SIG-M5 (cell line): ENCODE results near the gene MTHFR.
"Not testable (repeated sequence)": the region's sequence is repeated elsewhere in the genome, so short reads cannot be mapped to it uniquely, and the experiment has no call there.

Source experiments
- DNase-seq: peaks from one replicate; lab custom pipeline; 2025; lab: John Stamatoyannopoulos, UW

The MTHFR gene

DNA sequence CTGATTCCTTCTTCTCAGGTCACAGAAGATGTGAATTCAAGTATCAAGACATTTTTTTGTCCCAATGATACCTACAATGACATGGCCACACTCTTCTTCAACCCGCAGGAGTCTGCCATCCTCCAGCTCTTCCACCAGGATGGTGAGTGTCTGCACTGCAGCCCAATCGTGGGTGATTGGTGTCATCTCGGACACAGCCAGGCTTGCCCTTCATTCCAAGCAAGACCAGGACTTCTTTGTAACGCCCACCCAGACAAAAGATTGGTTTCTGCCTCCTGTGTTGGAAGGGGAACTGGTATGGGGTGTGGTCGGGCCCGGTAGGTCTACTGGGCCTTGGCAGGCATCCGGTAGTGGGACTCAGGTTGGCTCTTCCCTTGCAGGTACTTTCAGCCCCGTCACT is 27.7 kb upstream of the MTHFR start:
- no peak for DNase-seq

DNA sequence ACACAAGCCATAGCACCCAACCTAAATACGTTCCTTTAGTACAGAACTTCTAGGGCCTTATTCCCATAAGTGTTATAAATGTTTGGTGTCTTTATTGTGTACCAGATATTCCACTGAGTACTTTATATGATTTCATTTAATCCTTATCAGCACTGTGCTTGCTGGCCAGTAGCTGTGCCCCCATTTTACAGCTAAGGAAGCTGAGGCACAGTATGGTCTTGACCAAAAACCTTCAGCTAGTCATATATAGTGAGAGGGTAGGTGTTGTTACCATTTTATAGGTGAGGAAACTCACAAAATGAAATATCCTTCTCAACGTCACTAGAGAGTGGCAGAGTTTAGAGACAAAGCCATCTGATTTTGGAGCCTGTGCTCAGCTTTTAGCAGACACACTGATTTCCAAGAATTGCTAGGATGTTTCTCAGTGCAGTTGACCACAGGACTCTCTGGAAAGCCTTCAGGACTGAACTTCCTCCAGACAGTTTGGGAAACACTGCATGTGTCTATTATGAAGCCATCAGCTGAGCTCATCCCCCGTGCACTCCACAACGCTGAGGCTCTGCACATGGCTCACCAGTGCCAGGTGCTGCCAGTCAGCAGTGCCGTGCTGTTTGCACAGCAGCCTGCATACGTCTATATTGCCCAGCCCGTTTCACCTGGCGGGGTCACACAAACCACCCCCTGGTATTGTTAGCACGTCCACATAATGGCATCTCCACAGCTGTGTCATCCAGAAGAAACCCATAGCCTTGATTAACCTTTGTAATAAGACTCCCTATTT is 26.4 kb upstream of the MTHFR start:
- no peak for DNase-seq

DNA sequence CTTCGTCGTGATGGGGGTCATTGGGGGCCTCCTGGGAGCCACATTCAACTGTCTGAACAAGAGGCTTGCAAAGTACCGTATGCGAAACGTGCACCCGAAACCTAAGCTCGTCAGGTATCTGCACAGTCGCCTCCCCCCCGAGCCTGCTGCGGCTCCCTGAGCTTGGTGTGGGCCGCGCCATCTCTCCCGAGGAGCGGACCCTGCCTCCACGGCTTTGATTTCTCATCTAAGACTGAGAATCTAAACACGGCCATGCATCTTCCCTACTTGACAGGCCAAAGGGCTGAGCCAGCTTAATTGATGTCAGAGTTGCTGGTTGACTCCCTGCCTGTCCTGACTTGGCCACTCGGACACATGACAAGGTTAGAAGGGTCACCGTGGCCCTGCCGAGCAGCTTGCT is 22.7 kb upstream of the MTHFR start:
- no peak for DNase-seq

DNA sequence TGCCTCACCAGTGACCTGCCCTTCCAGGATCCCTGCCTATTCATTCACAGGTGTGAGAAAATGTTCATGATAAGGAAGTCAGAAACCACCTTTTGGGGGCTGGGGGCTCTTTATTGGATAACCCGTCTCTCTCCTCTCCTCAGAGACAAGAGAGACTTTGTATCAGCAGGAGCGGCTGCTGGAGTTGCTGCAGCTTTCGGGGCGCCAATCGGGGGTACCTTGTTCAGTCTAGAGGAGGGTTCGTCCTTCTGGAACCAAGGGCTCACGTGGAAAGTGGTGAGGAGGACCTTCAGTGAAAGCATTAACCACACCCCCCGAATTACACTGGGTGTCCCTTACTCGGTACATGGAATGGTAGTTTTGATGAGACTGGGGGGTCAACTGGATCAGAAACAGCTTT is 21.2 kb upstream of the MTHFR start:
- no peak for DNase-seq

DNA sequence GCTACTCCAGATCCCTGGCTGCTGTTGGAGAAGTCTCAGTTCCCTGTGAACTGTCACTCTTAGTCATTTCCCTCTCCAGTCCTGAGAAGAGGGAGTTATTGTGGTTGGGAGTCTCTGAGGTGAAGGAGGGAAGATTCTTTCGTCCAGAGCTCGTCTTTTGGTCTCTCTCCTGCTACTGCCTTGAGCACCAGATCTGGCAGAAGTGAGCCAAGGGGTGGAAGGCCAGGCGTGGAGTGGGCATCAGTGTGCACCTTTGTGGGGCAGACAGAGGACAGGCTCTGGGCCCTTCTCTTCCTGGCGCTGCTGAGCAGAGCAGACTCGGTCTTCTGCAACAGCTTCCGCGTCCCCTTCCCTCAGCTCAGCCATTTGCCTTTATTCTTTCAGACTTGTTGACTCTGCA is 19.4 kb upstream of the MTHFR start:
- DNase-seq, result no peak

DNA sequence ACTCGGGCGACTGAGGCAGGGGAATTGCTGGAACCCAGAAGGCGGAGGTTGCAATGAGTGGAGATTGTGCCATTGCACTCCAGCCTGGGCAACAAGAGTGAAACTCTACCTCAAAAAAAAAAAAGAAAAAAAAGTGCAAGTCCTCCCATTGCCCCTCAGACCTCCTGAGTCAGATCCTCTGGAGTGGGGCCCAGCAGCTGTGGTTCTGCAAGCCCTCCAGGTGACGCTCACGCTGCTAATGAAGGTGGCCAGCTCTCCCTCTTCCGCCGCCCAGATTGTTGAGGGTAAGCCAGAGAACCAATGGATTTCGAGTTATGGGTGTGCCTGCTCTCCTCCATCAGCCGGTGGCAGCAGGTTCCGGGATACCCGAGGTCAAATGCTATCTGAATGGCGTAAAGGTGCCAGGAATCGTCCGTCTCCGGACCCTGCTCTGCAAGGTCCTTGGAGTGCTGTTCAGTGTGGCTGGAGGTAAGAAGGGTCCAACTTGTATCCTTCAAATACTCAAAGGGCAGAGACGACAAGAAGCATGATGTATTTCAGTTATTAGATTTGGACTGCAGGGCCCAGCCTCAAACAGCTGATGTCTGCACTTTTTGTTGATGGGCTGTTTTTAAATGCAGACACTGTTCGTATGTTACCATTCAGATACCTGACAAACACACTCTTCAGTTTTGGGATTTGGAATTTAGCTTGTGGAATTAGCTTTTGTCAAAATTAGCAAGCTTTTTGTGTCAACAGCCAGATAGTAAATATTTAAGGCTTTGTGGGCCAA is 17.8 kb upstream of the MTHFR start:
- no peak for DNase-seq

DNA sequence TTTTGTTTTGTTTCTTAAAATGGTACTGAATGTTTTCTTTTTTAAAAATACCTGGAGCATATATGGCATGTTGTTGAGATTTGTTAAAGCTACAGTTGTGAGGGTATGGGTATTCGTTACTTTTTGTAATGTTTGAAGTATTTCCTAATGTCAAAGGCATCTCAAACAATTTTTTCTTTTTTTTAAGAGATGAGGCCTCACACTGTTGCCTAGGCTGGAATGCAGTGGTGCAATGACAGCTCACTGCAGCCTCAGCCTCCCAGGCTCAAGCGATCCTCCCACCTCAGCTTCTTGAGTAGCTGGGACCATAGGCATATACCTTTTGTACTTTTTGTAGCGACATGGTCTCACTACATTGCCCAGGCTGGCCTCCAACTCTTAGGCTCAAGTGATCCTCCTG is 16.3 kb upstream of the MTHFR start:
- DNase-seq, result no peak

DNA sequence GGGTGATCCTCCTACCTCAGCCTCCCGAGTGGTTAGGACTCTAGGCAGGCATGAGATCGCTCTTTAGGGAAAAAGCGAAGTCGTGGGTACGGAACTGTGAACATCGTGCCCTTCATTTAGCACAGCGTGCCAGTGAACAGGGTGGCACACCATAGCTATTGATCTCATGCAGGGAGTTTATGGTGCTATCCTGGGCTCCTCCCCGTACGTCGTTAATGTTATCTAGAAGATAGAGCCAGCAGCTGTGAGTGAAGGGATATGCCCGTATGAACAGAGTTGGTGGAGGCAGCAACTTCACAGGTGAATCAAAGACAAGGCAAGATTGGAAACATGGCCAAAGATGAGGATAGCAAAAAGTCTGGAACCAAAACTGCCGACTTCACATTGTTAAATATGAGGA is 11.4 kb upstream of the MTHFR start:
- no peak for DNase-seq

DNA sequence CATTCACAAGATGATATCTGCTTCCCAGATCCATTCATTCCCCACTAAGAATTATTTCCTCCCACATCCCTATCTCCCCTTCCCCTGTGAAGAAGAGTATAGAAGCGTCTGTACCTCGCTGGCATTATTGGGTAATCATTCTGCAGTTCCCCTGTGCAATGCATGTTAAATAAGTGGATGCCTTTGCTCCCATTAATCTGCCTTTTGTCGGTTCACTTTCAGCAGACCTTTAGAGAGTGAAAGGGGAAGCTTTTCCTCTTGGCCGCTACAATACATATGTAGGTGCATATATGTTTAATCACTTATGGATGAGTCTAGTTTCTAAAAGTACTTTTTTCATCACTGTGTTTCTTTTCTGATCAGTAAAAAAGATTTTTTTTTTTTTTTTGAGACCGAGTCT is 7.3 kb upstream of the MTHFR start:
- no peak for DNase-seq

DNA sequence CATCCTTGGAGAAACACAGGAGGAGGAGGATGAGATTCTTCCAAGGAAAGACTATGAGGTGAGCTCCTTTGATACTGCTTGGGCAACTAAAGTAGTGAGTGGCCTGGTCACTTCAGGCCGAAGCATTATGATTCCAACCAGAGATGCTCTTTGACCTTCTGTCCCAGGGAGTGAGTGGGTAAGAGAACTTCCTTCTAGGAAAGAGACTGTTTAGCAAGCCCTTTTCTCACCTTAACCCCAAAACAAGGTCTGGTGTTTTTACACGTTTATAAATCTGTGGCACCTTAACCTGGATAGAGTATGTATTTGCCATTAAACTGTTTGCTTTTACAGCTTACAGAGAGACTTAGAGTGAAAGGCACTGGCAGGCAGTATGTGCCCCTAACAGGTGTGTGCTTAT is 1.4 kb upstream of the MTHFR start:
- DNase-seq, result no peak

DNA sequence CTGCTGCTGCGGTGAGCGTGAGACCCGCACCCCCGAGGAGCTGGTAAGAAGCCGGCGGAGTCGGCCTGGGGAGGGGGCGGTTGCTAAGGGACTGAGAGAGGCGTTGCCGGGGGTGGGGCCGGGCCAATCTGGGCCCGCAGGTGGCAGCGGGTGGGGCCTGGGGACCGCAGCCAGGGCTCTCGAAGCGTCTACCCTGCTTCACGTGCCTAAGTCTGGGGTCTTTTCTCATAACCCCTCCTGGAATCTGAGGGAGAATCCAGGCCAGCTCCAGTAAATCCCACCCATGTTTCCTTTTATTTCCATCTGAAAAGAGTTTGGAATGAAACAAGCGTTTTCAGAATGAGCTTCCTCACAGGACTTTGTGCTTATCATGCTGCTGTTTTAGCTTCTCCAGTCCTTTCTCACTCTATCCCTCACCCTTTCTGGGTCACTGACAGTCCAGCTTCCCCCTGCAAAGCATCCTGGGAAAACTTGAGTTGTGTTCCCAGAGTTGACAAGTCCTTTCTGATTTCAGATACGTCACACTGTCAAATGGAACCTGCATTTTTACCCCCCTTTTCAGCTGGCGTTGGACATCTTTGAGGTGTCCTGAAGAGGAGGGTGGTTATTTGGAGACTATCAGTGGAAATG is 658 bp upstream of the MTHFR start:
- no peak for DNase-seq

DNA sequence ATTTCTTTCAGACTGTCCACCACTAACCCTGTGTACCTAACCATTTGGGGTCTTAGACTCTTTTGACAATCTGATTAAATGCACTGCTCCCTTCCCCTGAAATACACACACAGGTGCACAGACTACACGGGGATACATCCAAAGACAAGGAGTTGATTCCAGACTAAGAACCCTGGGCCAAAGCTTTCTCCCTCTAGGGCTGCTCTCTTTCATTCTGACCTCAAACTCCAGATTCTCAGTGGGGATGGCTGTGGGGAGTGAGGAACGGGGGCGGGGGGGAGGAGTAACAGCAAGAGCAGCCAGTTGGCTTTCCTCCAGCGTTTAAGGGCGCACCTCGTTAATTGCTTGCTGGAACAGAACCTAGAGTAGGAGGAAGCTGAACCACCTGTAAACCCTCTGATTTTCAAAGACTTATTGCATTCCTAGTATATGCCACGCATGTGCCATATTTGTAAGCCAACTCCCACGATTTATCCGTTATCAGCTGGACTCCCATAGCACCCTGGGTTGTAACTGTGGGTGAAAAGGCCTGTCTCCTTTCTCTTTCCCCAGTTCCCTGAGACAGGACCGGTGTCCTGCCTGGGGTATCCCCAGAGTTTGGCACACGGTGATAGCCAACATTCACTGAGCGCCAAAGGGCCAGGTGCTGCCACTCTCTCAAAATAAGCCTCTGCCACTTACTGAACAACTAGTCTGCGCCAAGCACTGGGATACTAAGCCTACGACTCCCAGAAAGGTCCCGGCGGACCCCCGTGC is 920 bp downstream of the MTHFR start:
- no peak for DNase-seq

DNA sequence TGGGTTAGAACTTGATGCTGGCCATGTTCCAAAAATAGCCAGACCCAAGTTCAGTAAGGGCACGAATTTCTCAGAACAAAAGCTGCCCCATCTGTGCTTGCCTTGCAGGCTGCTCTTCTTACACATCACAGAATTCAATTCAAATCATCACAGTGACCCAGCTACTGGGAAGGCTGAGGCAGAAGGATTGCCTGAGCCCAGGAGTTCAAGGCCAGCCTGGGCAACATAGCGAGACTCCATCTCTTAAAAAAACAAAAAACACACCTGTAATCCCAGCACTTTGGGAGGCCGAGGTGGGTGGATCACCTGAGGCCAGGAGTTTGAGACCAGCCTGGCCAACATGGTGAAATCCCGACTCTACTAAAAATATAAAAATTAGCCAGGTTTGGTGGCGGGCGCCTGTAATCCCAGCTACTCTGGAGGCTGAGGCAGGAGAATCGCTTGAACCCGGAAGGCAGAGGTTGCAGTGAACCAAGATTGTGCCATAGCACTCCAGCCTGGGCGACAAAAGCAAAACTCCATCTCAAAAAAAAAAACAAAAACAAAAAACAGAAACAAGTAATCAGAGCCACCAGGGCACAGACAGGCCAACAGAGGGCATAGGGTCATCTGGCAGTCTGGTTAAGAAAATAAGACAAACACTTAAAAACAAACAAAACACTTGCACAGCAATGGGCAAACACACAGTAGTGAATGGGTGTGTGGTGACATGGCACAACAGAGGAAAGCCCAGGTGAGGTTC is 1.7 kb downstream of the MTHFR start:
- not testable (repeated sequence) for DNase-seq

DNA sequence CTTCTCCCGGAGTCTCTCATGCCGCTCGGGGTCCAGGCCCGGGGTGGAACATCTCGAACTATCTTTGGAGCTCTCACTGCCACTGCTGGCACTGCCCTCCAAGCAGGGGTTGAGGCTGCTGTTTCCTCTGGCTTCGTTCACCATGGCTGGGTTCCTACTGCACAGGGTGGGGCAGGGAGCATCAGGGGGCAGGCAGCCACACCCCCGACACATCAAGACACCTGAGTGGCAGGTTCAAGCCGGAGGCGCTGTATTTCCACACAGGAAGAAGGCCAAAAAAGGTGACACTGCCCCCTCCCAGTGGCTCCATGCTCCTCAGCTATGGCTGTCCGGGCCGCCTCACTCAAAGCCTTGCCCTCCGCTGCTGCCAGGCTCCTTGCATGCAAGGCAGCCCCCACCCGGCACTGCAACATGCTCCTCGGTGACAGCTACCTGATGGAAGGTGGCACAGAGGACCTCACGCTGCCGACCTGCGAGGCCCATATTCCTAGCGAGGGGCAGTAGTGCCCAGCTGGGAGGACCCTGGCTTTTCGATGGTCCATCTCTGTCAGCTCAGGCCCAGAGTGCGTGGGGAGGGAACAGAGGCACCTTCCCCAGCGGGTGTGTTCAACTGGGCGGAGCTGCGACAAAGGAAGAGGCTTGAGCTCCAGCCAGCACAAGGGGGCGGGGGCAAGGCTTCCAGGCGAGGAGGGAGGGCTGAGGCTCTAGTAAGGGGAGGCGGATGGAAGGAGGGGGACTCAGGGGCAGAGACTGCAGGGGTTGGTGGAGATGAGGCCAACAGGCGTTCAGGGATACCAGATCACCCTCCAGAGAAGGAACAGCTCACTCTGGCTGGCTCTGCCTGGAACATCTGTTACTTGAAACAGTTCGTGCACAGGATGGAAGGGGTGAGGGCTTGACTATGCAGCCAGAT is 2.5 kb downstream of the MTHFR start:
- DNase-seq, result no peak

DNA sequence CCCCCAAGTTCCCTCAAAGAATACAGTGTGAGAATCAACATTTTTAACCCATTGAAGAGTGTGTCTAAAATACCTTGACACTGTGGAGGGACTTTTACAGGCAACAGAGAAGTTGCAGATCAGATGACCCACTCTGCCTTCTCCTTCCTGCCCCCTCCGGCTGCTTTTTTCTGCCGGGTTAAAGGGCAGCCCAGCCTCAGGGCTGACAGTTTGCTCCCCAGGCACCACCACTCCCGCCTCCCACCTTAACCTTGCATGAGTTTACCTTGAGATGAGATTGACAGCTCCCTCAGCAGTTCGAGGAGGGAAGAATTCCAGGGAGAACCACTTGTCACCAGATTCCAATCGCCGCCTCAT is 3.2 kb downstream of the MTHFR start:
- no peak for DNase-seq

DNA sequence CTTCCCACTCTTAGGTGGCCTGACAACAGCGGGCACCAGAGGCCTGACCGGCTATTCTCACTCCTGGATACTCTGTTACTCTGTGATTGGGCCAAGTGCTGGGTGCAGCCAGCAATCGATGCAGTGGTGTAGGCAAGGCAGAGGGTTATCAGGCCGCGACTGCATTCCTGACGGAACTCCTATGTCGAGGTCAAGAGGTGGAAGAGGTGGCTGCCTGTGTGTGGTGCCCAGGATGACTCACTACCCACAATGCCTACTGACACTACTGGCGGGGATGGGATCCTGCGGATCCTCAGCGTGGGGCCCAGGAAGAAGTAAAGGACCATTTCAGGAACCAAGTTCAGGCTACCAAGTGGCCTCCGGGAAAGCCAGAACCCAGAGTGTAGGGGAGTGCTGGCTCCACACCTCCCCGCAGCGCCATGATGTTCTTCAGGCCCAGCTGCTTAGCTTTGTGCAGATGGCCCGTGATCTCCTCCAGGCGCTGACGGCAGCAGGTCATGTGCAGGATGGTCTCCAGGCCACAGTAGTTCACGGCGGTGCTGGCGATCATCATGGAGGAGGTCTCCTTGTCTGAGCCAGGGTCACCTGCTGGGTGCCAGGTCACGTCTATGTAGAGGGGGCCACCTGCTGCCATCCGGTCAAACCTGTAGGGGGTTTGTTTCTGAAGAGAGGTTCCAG is 4.9 kb downstream of the MTHFR start:
- DNase-seq, result no peak

DNA sequence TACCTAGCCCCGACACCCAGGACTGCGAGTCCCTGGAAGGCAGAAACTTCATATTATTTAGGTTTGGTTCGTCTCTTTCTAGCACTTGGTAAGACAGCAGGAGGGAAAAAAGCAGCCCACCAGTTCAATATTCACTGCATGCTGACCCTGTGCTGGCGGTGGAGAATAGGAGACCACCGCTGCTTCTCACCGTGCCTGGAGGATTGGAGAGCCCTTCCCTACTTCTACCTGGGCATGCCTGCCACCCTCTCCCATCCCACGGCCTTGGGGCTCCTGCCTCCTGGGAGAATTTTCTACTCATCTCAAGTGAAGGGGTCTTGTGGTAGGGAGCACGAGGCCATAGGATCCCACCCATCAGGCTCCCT is 5.4 kb downstream of the MTHFR start:
- no peak for DNase-seq

DNA sequence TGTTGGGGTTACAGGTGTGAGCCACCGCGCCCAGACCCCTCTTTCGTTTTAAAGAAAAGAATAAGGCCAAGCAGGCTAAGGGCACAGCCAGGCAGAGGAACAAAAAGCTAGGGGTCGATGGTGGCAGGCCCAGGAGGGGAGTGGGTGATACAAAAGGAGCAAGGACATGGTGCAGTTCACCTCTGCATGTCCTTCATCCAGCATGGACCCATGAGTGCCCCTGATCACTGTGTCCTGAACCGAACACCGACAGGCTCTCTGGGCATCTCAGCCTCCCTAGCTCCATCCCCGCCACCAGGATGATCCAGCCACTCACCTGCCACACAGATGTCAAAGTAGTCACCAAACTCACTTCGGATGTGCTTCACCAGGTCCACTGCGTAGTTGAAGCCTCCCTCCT is 5.9 kb downstream of the MTHFR start:
- no peak for DNase-seq

DNA sequence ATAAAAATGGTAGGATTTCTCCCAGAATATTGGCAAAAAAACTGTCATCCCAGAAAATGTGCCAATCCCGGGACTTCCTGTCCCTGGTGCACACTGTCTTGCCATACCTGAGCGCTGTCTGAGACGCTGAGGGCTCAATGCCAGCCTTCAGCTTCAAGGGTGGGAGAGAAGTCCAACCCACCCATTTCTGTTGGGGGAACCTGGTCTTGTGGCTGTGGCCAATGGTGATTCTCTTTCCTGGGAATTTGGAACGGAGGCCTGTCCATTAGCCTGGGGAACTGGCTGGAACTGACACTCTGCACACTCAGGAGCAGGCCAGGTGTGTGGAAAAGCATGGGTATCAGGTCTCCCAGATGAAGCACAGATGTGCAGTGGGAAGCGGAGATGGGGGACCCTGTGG is 6.7 kb downstream of the MTHFR start:
- no peak for DNase-seq

DNA sequence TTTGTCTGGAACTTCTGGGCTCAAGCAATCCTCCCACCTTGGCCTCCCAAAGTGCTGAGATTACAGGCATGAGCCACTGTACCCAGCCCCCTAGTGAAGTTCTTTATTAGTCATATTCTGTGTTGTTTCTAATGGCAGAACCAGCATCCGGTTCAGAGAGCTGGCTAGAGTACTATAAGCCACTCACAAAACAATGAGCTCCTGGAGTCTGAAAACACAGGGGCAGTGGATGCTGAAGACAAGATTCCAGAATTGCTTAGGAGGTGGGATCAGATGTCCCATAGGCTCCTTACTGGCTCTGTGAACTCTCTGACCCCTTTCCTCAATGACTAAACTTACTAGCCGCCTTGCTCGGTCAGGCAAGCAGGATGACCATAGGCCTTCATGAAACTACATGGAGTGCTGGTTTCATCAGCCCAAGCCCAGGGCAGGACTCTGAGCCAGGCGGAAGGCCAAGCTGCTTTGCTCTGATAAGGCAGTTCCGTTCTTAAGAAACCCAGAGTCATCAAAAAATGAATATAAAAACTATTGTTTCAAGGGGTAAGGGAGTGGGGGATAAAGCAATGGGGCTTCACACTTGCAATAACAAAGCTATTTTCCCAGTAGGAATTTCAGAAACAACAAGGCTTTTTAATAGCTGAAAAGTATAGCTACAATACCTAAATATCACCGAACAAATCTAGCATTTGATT is 8.1 kb downstream of the MTHFR start:
- no peak for DNase-seq
